Frontal cortex (tissue), 4 donors: ENCODE measurements around the gene BMP2. TPM values are rescaled to one million over a fixed set of nuclear protein-coding genes. Genes with fewer than 3 reads are reported as not detected.
A peak's percentile ranks its signal among the peaks of the same experiment; 100 is the strongest.

ENCODE experiments used
- DNase-seq, 2 donors: peaks; one replicate each; pipeline ENCODE4 v3.0.0; 2012; ENCODE audit warnings: low spot score in 2 of 2
- FAIRE-seq: peaks from 2 replicates; lab custom pipeline; 2012; peaks lifted over from hg19 to GRCh38; lab: Jason Lieb, UNC
- total RNA-seq: library from RNA; depleted of rRNA; stranded (reverse); fragments of >200 nt; gene quantifications from one replicate; pipeline ENCODE4 v1.2.3, GENCODE V29; 2014
- donor health status: control.
- donor health status: control.
- donor health status: control.

The BMP2 gene
- total RNA-seq = 5.7 TPM

- FAIRE-seq (no peak), DNase-seq (peak; percentile 72 to 83)
Observed at GRCh38 chr20:6767536-6768227, at the start of gene BMP2. Gene BMP2 (plus strand): TSS chr20:6767686. CDS start chr20:6770127, 2,441 bp downstream.

GRCh38 chr20:6718662-6719368 is 48.7 kb upstream of the BMP2 start:
- FAIRE-seq = no peak
- DNase-seq = no peak

- FAIRE-seq = no peak
- no peak for DNase-seq
Observed at GRCh38 chr20:6719369-6719721, 48.1 kb upstream of the BMP2 start.

- no peak for FAIRE-seq
- no peak for DNase-seq
Observed at GRCh38 chr20:6726761-6727160, 40.7 kb upstream of the BMP2 start.

GRCh38 chr20:6730672-6731328 is 36.7 kb upstream of the BMP2 start:
- no peak for FAIRE-seq
- no peak for DNase-seq

GRCh38 chr20:6732001-6732447 is 35.5 kb upstream of the BMP2 start:
- FAIRE-seq = no peak
- DNase-seq = peak; percentile 8 to 31

GRCh38 chr20:6732851-6733250 is 34.6 kb upstream of the BMP2 start:
- DNase-seq = no peak
- no peak for FAIRE-seq

- no peak for FAIRE-seq
Observed at GRCh38 chr20:6733965-6734364, 33.5 kb upstream of the BMP2 start.

GRCh38 chr20:6735942-6736845 is 31.3 kb upstream of the BMP2 start:
- FAIRE-seq = no peak

More at GRCh38 chr20:6733965-6734364, 33.5 kb upstream of the BMP2 start:
- no peak for DNase-seq

GRCh38 chr20:6739406-6739805 is 28.1 kb upstream of the BMP2 start:
- FAIRE-seq = no peak
- no peak for DNase-seq

More at GRCh38 chr20:6735942-6736845, 31.3 kb upstream of the BMP2 start:
- no peak for DNase-seq

- FAIRE-seq = no peak
- DNase-seq = no peak
Observed at GRCh38 chr20:6740096-6740495, 27.4 kb upstream of the BMP2 start.

GRCh38 chr20:6744180-6744579 is 23.3 kb upstream of the BMP2 start:
- FAIRE-seq = no peak

GRCh38 chr20:6744805-6745204 is 22.7 kb upstream of the BMP2 start:
- DNase-seq (no peak), FAIRE-seq (no peak)

More at GRCh38 chr20:6744180-6744579, 23.3 kb upstream of the BMP2 start:
- no peak for DNase-seq

- no peak for FAIRE-seq
- no peak for DNase-seq
Observed at GRCh38 chr20:6746901-6747609, 20.4 kb upstream of the BMP2 start.

GRCh38 chr20:6750438-6750837 is 17.0 kb upstream of the BMP2 start:
- no peak for FAIRE-seq

GRCh38 chr20:6756693-6757595 is 10.5 kb upstream of the BMP2 start:
- FAIRE-seq (no peak), DNase-seq (no peak)

More at GRCh38 chr20:6750438-6750837, 17.0 kb upstream of the BMP2 start:
- DNase-seq = no peak

GRCh38 chr20:6764619-6765018 is 2.9 kb upstream of the BMP2 start:
- no peak for DNase-seq

GRCh38 chr20:6765469-6766058 is 1.9 kb upstream of the BMP2 start:
- FAIRE-seq (peak; percentile 63), DNase-seq (peak; percentile 21 to 37)

More at GRCh38 chr20:6764619-6765018, 2.9 kb upstream of the BMP2 start:
- no peak for FAIRE-seq
